GM19395 (cell line): Measurements from ENCODE around the gene PDAP1.
"Not testable (repeated sequence)": the region's sequence is repeated elsewhere in the genome, so short reads cannot be mapped to it uniquely, and the experiment has no call there.

Experiments
- ATAC-seq: cut with Tn5 transposase; IDR thresholded peaks from one replicate; pipeline ENCODE4 v1.9.1; 2021; ENCODE audit warnings: mild to moderate bottlenecking, moderate library complexity; ENCODE audit not compliant: unreplicated experiment

The PDAP1 gene

GRCh38 chr7:99357701-99358490 lies 50.5 kb downstream of the PDAP1 start:
- ATAC-seq: no peak

- ATAC-seq: no peak
These were observed 53.3 kb downstream of the PDAP1 start for GRCh38 chr7:99355098-99355497.

GRCh38 chr7:99352247-99352646 lies 56.1 kb downstream of the PDAP1 start:
- ATAC-seq: no peak

- not testable (repeated sequence) for ATAC-seq
These were observed 57.8 kb downstream of the PDAP1 start for GRCh38 chr7:99350641-99351040.
